Renal cortex interstitium (tissue), 15 donors: ENCODE measurements around the gene UBE2M. TPM values are rescaled to one million over a fixed set of nuclear protein-coding genes. Genes with fewer than 3 reads are reported as not detected.
A peak's percentile ranks its signal among the peaks of the same experiment; 100 is the strongest.
"Not testable (repeated sequence)": the region's sequence is repeated elsewhere in the genome, so short reads cannot be mapped to it uniquely, and the experiment has no call there.

Source experiments
- DNase-seq, 11 donors: peaks; one replicate each; pipeline ENCODE4 v3.0.0-alpha.2; 2013; ENCODE audit warnings: low read depth in 9 of 11, low spot score in 4 of 11; ENCODE audit errors: extremely low read depth in 1 of 11
- long read RNA-seq, 16 experiments: transcript quantifications; one replicate each; lab custom pipeline, GENCODE V29; 2026
- polyA plus RNA-seq, 3 donors: library from polyadenylated mRNA; unstranded; fragments of 120-200 nt; gene quantifications; one replicate each; pipeline ENCODE4 v1.2.1, GENCODE V29; 2013; ENCODE audit not compliant: insufficient read length in 3 of 3

The UBE2M gene
- polyA plus RNA-seq, result 100 to 1,000 TPM in 1 of 3 donors, 10 to 100 TPM in 2; 87.9 to 107 (median 91.5) TPM
- long read RNA-seq, donor 1, transcript UBE2M-201 (6 exons, 1,508 nt), result major isoform, 29 of 30 reads
- long read RNA-seq, donor 1, partial matches to known transcripts, result 0 of 30 reads
- long read RNA-seq, donor 1, other reads (novel, unspliced or antisense), result 0 of 30 reads
- long read RNA-seq, donor 2, transcript UBE2M-201 (6 exons, 1,508 nt), result major isoform, 32 of 39 reads
- long read RNA-seq, donor 2, partial matches to known transcripts, result 7 of 39 reads
- long read RNA-seq, donor 2, other reads (novel, unspliced or antisense), result 0 of 39 reads
- long read RNA-seq, donor 3, transcript UBE2M-201 (6 exons, 1,508 nt), result major isoform, 50 of 50 reads
- long read RNA-seq, donor 3, partial matches to known transcripts, result 0 of 50 reads
- long read RNA-seq, donor 3, other reads (novel, unspliced or antisense), result 0 of 50 reads
- long read RNA-seq, donor 4, transcript UBE2M-201 (6 exons, 1,508 nt), result major isoform, 40 of 40 reads
- long read RNA-seq, donor 4, partial matches to known transcripts, result 0 of 40 reads
- long read RNA-seq, donor 4, other reads (novel, unspliced or antisense), result 0 of 40 reads
- long read RNA-seq, donor 5, transcript UBE2M-201 (6 exons, 1,508 nt), result major isoform, 63 of 63 reads
- long read RNA-seq, donor 5, partial matches to known transcripts, result 0 of 63 reads
- long read RNA-seq, donor 5, other reads (novel, unspliced or antisense), result 0 of 63 reads
- long read RNA-seq, donor 6, transcript UBE2M-201 (6 exons, 1,508 nt), result major isoform, 31 of 31 reads
- long read RNA-seq, donor 6, partial matches to known transcripts, result 0 of 31 reads
- long read RNA-seq, donor 6, other reads (novel, unspliced or antisense), result 0 of 31 reads
- long read RNA-seq, donor 7, transcript UBE2M-201 (6 exons, 1,508 nt), result major isoform, 46 of 46 reads
- long read RNA-seq, donor 7, partial matches to known transcripts, result 0 of 46 reads
- long read RNA-seq, donor 7, other reads (novel, unspliced or antisense), result 0 of 46 reads
- long read RNA-seq, donor 8, transcript UBE2M-201 (6 exons, 1,508 nt), result major isoform, 66 of 72 reads
- long read RNA-seq, donor 8, partial matches to known transcripts, result 0 of 72 reads
- long read RNA-seq, donor 8, other reads (novel, unspliced or antisense), result 5 of 72 reads
- long read RNA-seq, donor 9, transcript UBE2M-201 (6 exons, 1,508 nt), result major isoform, 43 of 43 reads
- long read RNA-seq, donor 9, partial matches to known transcripts, result 0 of 43 reads
- long read RNA-seq, donor 9, other reads (novel, unspliced or antisense), result 0 of 43 reads
- long read RNA-seq, donor 10, transcript UBE2M-201 (6 exons, 1,508 nt), result major isoform, 31 of 37 reads
- long read RNA-seq, donor 10, partial matches to known transcripts, result 6 of 37 reads
- long read RNA-seq, donor 10, other reads (novel, unspliced or antisense), result 0 of 37 reads
- long read RNA-seq, donor 11, transcript UBE2M-201 (6 exons, 1,508 nt), result major isoform, 38 of 39 reads
- long read RNA-seq, donor 11, partial matches to known transcripts, result 0 of 39 reads
- long read RNA-seq, donor 11, other reads (novel, unspliced or antisense), result 0 of 39 reads
- long read RNA-seq, donor 12, transcript UBE2M-201 (6 exons, 1,508 nt), result major isoform, 18 of 18 reads
- long read RNA-seq, donor 12, partial matches to known transcripts, result 0 of 18 reads
- long read RNA-seq, donor 12, other reads (novel, unspliced or antisense), result 0 of 18 reads
- long read RNA-seq, donor 13, transcript UBE2M-201 (6 exons, 1,508 nt), result major isoform, 69 of 83 reads
- long read RNA-seq, donor 13, partial matches to known transcripts, result 5 of 83 reads
- long read RNA-seq, donor 13, other reads (novel, unspliced or antisense), result 8 of 83 reads
- long read RNA-seq, donor 14, transcript UBE2M-201 (6 exons, 1,508 nt), result major isoform, 40 of 77 reads
- long read RNA-seq, donor 14, partial matches to known transcripts, result 30 of 77 reads
- long read RNA-seq, donor 14, other reads (novel, unspliced or antisense), result 7 of 77 reads
- long read RNA-seq, donor 15, transcript UBE2M-201 (6 exons, 1,508 nt), result major isoform, 18 of 18 reads
- long read RNA-seq, donor 15, partial matches to known transcripts, result 0 of 18 reads
- long read RNA-seq, donor 15, other reads (novel, unspliced or antisense), result 0 of 18 reads
- long read RNA-seq, donor 16, transcript UBE2M-201 (6 exons, 1,508 nt), result major isoform, 123 of 139 reads
- long read RNA-seq, donor 16, partial matches to known transcripts, result 5 of 139 reads
- long read RNA-seq, donor 16, other reads (novel, unspliced or antisense), result 9 of 139 reads

GRCh38 chr19:58558066-58558622 lies at the start of gene UBE2M:
Gene UBE2M, minus strand, starts transcription at chr19:58558611. Its CDS starts 230 bp downstream, at chr19:58558381.
- DNase-seq, result no peak

- DNase-seq, result not testable (repeated sequence)
Observed at GRCh38 chr19:58607213-58607612, 48.8 kb upstream of the UBE2M start.

- not testable (repeated sequence) for DNase-seq
Observed at GRCh38 chr19:58606251-58606896, 48.0 kb upstream of the UBE2M start.

GRCh38 chr19:58586133-58586765 lies 27.8 kb upstream of the UBE2M start:
- DNase-seq, result no peak

- DNase-seq, result no peak
Observed at GRCh38 chr19:58585442-58586132, 27.2 kb upstream of the UBE2M start.

- no peak for DNase-seq
Observed at GRCh38 chr19:58584498-58585441, 26.4 kb upstream of the UBE2M start.

- DNase-seq, result no peak
Observed at GRCh38 chr19:58582985-58583384, 24.6 kb upstream of the UBE2M start.

GRCh38 chr19:58581227-58582141 lies 23.1 kb upstream of the UBE2M start:
- DNase-seq, result peak in 8 of 11 donors; percentile 68 to 85 (median 74)

- DNase-seq, result no peak
Observed at GRCh38 chr19:58579473-58580142, 21.2 kb upstream of the UBE2M start.

- DNase-seq, result no peak
Observed at GRCh38 chr19:58578012-58578925, 19.9 kb upstream of the UBE2M start.

GRCh38 chr19:58577581-58577980 lies 19.2 kb upstream of the UBE2M start:
- not testable (repeated sequence) for DNase-seq
